Measurements from ENCODE around the gene SPEN. TPM values are rescaled to one million over a fixed set of nuclear protein-coding genes. Genes with fewer than 3 reads are reported as not detected.

Gene SPEN
- total and polyA plus RNA-seq, 9 of the 15 experiments (the other 6 are each of a cell fraction or from before 2014, with no cell fraction given) = 5.7 to 87.5 (median 27.2) TPM

GRCh38 chr1:15886611-15887167, 39.2 kb downstream of the SPEN start:
- H2AFZ ChIP-seq (ENCODE audit: low read depth, low read length) = no peak overlapping the region
- no peaks in the 10 kb centered on the region for H3K27me3 ChIP-seq (ENCODE audit: control insufficient read depth in 2 of 2, insufficient read depth in 2 of 2, low read length in 2 of 2)
- FAIRE-seq = no peak
- H3K9me3 ChIP-seq (replicated peaks; ENCODE audit: control insufficient read depth, insufficient read depth, low read depth, low read length) = no peaks in the 10 kb centered on the region
- peaks cover 47% of the 10 kb centered on the region for H3K36me3 ChIP-seq (ENCODE audit: control insufficient read depth, insufficient read depth, low read length)
- H4K20me1 ChIP-seq (replicated peaks; ENCODE audit: control insufficient read depth, insufficient read depth, low read length) = no peaks in the 10 kb centered on the region; the same call in 1 of the 2 replicates
- DNase-seq (ENCODE audit: extremely low read depth in 1 of 4, low spot score in 3 of 4) = no peak
- H3K27ac ChIP-seq (ENCODE audit: extremely low read depth, low read depth, low read length) = peak overlapping the region; percentile 85; the same call in 2 of the 3 replicates
- no peaks in the 10 kb centered on the region for H3K9me1 ChIP-seq (ENCODE audit: control insufficient read depth, insufficient read depth, low read length)
- in situ Hi-C loops (cut with MboI) (no loop called here), intact Hi-C loops (cut with micrococcal nuclease) (loop anchor here (2.0 to 5.0 kb wide), 3 partner anchors 38 to 66 kb away; no protein-coding TSS in a partner anchor)
- no TSS peak for BruUV-seq (replicated peaks)
- H3K4me2 ChIP-seq (ENCODE audit: insufficient read depth, low read length) = peak overlapping the region; percentile 73
- 33% methylated on average over 4 of the region's 4 CpGs for WGBS (ENCODE audit: insufficient coverage, low coverage, missing lambda C conversion rate)
- peak overlapping the region; percentile 74; a peak in 2 of 4 replicates for H3K9ac ChIP-seq (ENCODE audit: insufficient read depth in 1 of 2, low read depth in 2 of 2, low read length in 2 of 2)
- ChIA-PET POLR2A (interaction anchor here (0.6 to 3.8 kb wide), 14 partner anchors 10 to 106 kb away, joined by 3 to 16 read pairs (median 4); partner anchors contain the start of gene SPEN), CTCF (ENCODE audit: low intra/inter-chr PET ratio) (no interaction called here)
- peak; percentile 37 for ATAC-seq
- H3K4me1 ChIP-seq (replicated peaks in 1 of 2; ENCODE audit: control insufficient read depth in 2 of 2, insufficient read depth in 2 of 2, low read length in 2 of 2) = peaks cover 14 to 23% of the 10 kb centered on the region in 2 experiments; a peak in 4 of 5 replicates
- peak overlapping the region; percentile 24; the same call in 1 of the 2 replicates for H3K4me3 ChIP-seq
- H3K79me2 ChIP-seq (ENCODE audit: control insufficient read depth, insufficient read depth, low read length) = peaks cover 100% of the 10 kb centered on the region
- TF ChIP-seq ZNF589 (CRISPR knock-in tag; IDR thresholded peaks at IDR 0.05; ENCODE audit: low read depth) (peak; percentile 59; the same call in 1 of the 2 replicates), HNRNPL (IDR thresholded peaks at IDR 0.05; ENCODE audit: low read depth, low read length) (no peak), ETV5 (CRISPR knock-in tag; IDR thresholded peaks at IDR 0.05; ENCODE audit: low read depth) (0 out of 2 replicates have a peak, but pooled peaks have one; percentile 13), ZNF224 (CRISPR knock-in tag; IDR thresholded peaks at IDR 0.05) (0 out of 2 replicates have a peak, but pooled peaks have one; percentile 50), FOSL1 (tag; conservative IDR thresholded peaks at IDR 0.05) (0 out of 2 replicates have a peak, but pooled peaks have one; percentile 7), ATF1 (CRISPR knock-in tag; IDR thresholded peaks at IDR 0.05) (no peak), ATF1 (tag; IDR thresholded peaks at IDR 0.05) (peak; percentile 28; the same call in 1 of the 2 replicates), MEIS2 (IDR thresholded peaks at IDR 0.05; ENCODE audit: partially characterized antibody) (peak; percentile 84), MYBL2 (IDR thresholded peaks at IDR 0.05; ENCODE audit: low read depth) (no peak), MYBL2 (CRISPR knock-in tag; IDR thresholded peaks at IDR 0.05; ENCODE audit: borderline replicate concordance) (no peak), HMGXB4 (CRISPR knock-in tag; IDR thresholded peaks at IDR 0.05) (0 out of 2 replicates have a peak, but pooled peaks have one; percentile 9)
- TF ChIP-seq, protein P1, sequence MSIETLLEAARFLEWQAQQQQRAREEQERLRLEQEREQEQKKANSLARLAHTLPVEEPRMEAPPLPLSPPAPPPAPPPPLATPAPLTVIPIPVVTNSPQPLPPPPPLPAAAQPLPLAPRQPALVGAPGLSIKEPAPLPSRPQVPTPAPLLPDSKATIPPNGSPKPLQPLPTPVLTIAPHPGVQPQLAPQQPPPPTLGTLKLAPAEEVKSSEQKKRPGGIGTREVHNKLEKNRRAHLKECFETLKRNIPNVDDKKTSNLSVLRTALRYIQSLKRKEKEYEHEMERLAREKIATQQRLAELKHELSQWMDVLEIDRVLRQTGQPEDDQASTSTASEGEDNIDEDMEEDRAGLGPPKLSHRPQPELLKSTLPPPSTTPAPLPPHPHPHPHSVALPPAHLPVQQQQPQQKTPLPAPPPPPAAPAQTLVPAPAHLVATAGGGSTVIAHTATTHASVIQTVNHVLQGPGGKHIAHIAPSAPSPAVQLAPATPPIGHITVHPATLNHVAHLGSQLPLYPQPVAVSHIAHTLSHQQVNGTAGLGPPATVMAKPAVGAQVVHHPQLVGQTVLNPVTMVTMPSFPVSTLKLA (conservative IDR thresholded peaks at IDR 0.05) = peak in 1 of 2 experiments; percentile 14; a peak in 1 of 4 replicates
- TF ChIP-seq, protein P2, sequence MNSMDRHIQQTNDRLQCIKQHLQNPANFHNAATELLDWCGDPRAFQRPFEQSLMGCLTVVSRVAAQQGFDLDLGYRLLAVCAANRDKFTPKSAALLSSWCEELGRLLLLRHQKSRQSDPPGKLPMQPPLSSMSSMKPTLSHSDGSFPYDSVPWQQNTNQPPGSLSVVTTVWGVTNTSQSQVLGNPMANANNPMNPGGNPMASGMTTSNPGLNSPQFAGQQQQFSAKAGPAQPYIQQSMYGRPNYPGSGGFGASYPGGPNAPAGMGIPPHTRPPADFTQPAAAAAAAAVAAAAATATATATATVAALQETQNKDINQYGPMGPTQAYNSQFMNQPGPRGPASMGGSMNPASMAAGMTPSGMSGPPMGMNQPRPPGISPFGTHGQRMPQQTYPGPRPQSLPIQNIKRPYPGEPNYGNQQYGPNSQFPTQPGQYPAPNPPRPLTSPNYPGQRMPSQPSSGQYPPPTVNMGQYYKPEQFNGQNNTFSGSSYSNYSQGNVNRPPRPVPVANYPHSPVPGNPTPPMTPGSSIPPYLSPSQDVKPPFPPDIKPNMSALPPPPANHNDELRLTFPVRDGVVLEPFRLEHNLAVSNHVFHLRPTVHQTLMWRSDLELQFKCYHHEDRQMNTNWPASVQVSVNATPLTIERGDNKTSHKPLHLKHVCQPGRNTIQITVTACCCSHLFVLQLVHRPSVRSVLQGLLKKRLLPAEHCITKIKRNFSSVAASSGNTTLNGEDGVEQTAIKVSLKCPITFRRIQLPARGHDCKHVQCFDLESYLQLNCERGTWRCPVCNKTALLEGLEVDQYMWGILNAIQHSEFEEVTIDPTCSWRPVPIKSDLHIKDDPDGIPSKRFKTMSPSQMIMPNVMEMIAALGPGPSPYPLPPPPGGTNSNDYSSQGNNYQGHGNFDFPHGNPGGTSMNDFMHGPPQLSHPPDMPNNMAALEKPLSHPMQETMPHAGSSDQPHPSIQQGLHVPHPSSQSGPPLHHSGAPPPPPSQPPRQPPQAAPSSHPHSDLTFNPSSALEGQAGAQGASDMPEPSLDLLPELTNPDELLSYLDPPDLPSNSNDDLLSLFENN (IDR thresholded peaks at IDR 0.05; ENCODE audit: low read depth in 2 of 2, low read length in 2 of 2) = no peak

Data from K562 (cell line).